G401 (cell line): ENCODE data around the gene EMID1. TPM values are rescaled to one million over a fixed set of nuclear protein-coding genes. Genes with fewer than 3 reads are reported as not detected.
A peak's percentile ranks its signal among the peaks of the same experiment; 100 is the strongest.

Experiments used
- DNase-seq: peaks from one replicate; pipeline ENCODE4 v3.0.0-alpha.2; 2015; ENCODE audit warnings: low spot score
- in situ Hi-C: cut with HindIII; loops from 2 replicates; pipeline ENCODE4 v1.10.0; 2016; ENCODE audit warnings: low sequenced_read_pairs, mixed read lengths
- total RNA-seq: library from RNA; depleted of rRNA; stranded (reverse); fragments of >200 nt; shearing (Covaris generic); gene quantifications from 2 replicates; pipeline ENCODE4 v1.2.3, GENCODE V29; 2014

Gene EMID1
- total RNA-seq, 1 experiment from 2014 or later, result 7.9 TPM

DNA sequence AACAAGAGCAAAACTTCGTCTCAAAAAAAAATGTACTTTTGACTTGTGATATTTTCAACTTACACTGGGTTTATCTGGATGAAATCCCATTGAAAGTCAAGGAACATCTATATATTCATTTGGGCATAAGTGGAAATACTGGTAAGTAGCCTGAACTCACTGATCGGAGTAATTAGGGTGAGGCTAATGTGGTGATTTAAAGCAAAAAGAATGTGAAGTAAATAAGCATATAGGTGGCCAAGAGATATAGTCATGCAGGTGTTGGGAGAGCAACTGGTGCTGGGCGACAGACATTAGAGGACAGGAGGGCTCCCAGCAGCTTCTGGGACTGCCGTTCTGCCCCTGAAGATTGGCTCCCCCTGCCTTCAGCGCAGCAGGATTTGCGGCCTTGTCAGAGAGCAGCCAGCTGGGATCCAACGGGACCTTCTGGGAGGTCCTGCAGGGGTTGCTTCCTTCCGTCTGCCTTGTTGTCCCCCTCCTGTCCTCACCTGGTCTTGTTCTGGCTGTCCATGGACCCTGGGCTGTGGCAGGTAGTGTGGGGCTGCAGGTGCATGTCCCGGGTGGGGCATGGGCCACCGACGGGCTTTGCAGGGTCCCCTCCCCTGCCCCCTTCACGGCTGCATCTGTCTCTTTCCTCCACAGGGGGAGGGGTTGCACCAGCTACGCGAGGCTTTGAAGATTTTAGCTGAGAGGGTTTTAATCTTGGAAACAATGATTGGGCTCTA is 48.0 kb downstream of the EMID1 start:
- DNase-seq, result no peak
- in situ Hi-C loops, result no loop called here

DNA sequence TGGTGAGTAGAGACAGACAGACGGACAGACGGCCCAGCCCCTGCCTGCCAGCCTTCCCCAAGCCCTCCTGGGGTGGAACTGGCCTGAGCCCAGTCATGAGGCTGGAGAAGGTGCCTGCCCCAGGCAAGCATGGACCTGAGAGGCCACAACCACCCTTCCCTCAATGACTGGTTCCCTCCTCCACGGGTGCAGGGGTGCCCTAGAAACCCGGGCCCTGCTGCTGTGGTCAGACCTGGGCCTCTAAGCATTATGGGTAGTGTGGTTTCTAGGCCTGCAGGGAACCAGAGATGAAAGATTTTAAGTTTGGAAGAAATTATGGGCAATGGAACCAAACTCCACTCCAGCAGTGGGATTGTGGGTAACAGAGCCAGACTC is 48.6 kb downstream of the EMID1 start:
- DNase-seq, result no peak
- in situ Hi-C loops, result no loop called here

DNA sequence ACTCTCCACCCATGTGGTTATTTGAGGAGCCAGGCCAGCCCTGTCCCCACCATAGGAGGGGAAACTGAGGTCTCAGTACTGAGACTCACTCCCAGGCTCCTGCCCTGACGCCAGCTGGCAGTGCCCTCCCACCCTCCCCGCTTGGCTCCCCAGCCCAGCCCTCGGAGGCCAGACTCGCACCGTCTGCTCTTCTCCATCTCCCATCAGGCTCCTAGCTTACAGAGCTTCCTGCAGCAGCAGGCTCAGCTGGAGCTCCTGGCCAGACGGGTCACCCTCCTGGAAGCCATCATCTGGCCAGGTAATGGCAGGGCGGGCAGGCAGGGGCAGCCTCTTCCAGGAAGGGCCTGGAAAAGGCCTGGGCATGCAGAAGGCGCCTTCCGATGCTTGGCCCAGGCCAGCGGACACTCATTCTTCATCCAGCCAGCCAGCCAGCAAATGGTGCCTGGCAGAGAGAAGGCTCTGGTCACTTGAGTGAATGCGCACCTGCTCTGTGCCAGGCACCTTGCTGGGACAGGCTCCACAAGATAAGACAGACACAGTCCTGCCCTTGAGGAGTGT is 49.4 kb downstream of the EMID1 start:
- no peak for DNase-seq
- in situ Hi-C loops, result no loop called here

DNA sequence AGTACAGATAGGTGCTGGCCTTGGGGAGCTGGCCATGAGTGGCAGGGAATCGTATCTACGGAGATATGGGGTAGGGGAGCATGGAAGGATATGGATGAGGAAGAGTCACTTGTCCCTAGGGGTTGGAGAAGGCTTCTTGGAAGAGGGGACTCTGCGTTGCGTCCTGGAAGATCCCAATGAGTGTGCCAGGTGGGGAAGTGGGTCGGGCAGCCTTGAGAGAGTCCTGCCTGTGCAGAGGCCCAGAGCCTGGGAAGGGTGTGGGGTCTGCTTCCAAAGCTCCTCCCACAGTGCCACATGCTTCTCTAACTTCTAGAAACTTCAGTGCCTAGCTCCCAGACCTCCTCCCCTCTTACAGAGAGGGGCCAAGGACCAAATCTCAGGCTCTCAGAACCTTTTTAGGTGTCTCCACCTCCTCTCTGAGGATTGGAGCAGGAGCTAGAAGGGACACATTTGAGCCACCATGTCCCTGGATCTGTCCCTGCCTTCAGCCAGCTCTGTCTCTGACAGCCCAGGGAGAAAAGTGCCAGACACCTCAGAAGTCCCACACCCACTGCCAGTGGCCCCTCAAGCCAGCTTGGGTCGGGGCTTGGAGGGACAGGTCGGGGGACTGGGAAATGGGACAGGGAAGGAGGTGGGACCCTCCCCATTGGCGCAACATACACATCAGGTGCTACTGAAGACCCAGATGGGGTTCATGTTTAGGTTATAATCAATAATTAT is 51.1 kb downstream of the EMID1 start:
- in situ Hi-C loops, result no loop called here
- DNase-seq, result no peak

DNA sequence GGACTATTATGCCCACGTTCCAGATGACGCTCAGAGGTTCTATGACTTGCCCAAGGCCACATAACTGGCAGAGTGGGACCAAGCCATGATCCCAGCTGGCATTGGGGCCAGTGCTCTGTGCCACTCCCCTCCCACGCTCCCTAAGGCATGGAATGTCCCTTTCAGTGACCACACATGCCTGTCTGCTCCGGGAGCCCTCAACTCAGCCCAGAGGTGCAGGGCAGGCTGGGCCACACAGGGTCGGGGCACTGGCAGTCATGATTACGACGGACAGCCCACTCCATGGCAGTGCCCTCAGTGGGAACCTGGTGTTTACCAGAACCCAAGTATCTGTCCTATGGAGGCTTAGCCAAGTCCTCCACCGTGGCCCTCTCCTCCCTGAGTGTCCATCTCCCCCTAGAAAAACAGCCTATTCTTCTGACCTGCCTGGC is 52.1 kb downstream of the EMID1 start:
- DNase-seq, result no peak
- in situ Hi-C loops, result no loop called here

DNA sequence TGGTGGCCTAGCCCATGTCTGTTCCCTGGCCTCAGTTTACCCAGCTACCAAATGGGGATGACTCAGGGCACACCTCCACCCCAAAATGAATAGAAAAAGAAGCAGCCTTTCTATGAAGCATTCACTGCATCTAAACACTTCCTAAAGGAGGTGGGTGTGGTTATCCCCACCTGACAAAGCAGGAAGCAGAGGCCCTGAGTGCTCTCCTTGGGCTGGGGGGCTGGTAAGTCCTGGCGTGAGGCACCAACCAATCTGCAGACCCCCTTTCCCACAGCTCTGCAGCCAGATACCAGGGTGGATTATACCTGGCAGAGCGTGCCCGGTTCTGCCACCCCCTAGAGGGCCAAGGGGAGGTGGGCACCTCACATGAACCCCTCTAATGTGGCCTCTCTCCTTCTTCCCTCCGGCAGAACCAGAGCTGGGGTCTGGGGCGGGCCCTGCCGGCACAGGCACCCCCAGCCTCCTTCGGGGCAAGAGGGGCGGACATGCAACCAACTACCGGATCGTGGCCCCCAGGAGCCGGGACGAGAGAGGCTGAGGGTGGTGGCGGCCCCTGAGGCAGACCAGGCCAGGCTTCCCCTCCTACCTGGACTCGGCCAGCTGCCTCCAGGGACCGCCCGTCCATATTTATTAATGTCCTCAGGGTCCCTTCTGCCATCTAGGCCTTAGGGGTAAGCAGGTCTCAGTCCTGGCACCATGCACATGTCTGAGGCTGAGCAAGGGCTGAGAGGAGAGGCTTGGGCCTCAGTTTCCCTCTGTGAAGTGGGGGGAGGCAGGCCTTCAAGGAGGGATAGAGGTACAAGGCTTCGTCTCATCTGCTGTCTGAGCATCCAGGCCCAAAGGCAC is 52.9 kb downstream of the EMID1 start:
- in situ Hi-C loops, result no loop called here

DNA sequence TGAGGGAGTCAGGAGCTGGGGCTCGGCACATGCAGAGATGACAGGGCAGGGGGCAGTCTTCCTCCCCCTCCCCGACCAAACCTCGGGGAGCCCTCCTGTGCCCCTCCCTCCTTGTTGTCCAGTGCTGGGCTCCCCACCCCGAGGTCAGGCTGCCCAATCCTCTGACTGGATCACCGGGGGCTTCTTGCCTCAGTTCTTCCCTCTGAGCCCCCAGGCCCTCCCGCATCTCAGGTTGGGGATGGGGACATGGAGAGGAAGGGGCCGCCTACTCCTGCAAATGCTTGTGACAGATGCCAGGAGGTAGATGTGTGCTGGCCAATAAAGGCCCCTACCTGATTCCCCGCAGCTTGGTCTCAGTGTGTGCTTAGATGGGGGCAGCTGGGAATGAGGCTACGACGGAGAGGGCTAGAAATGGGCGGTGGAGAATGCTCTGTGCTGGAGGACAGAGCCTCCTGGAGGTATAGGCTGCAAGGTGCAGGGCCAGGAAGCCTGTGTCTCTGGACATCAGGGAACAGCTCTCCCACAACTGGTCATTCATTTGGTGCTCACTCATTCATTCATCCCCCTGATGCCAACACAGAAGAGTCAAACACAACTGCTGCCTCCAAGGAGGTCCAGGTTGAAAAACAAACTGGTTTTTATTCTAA is 53.7 kb downstream of the EMID1 start:
- no peak for DNase-seq
- in situ Hi-C loops, result no loop called here

More for the DNA sequence above, 52.9 kb downstream of the EMID1 start:
- DNase-seq, result no peak

DNA sequence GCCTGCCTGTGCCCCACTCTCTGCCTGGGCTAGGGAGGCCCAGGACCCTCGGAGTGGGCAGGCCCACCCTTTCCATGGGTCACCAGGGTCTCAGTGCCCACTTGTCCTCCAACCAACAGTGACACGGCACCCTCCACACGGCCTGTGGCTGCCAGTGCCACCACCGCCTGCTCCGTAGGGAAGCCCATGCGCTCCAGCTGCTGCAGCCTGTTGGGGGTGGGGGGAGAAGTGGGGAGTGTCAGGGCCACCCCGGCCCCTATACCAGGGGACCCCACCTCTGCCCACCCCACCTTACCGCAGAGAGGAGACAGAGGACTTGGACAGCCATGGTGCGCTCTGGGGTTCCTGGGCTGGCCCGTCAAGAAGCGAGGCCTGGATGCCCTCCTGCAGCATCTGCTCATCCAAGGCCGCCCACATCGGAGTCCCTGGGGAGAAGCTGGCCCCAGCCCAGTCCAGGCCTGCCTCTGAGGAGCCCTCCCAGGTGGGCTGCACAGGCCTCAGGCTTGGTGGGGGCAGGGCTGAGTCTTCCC is 54.4 kb downstream of the EMID1 start:
- no peak for DNase-seq
- in situ Hi-C loops, result no loop called here

DNA sequence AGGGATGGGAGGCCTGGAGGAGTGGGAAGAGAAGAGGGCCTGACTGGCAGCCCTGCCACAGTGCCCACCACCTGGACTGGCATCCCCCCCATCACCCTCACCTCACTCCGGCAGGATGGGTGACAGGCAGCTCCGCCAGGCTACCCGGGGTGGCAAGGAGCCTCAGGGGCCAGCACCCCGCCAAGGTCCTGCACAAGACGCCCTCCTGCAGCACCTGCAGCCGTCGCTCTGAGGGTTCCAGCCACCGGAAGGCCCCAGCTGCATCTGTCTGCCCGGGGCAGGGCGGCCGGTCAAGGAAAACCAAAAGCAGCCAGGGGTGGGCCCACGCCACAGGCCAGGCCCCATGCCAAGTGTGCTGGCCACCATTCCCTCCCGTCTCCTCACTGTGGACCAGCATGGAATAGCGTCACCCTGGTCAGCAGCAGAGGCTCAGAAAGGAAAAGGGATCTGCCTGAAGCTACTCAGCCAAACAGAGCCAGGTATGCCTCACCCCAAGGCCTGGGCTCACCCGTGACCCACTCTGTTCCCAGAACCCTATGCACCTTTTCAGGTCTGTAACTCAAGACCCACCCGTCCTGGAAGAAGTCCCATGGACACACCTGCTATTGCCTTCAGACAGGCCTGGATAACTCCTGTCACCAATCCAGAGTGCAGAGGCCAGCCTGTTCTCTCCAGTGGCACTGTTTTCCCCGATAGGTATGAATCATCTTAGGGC is 55.1 kb downstream of the EMID1 start:
- in situ Hi-C loops, result no loop called here
- DNase-seq, result no peak

DNA sequence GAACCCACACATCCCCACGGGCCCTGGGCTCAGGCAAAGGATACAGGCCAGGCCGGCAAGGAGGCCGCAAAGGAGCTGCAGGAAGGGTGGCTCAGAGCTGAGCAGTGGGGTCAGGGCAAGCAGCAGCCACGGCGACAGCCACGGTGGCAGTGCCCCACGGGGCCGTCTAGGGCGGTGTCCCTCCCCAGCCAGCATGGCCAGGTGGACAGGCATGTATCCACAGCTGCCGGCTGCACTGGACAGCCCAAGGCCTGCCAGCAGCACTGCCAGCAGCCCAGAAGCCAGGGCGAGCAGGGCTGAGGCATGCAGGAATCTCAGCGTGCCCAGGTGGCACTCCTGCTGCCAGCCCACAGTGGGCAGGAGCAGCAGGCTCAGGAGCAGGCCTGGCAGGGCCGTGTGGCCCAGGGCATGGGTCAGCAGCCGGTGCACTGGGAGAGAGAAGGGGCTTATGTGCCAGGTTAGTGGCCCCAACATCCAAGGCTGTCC is 58.1 kb downstream of the EMID1 start:
- in situ Hi-C loops, result no loop called here
- no peak for DNase-seq

DNA sequence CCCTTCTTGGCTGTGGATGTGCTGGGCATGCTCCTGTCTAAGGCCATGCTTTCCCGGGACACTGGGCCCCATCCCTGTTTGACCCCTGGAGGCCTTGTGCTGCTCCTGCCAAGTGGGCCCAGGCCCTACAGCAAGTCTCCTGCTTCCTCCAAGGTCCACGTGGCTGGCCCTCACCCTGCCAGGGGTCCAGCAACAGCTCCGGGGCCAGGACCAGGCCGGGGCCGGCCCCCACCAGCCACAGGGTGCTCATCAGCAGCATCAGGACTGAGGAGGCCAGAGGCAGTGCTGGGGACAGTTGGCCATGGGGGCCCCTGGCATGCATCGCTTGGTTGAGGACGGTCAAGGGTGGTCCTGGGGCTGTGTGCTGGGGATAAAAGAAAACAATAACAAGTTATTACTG is 59.6 kb downstream of the EMID1 start:
- in situ Hi-C loops, result no loop called here
- no peak for DNase-seq

DNA sequence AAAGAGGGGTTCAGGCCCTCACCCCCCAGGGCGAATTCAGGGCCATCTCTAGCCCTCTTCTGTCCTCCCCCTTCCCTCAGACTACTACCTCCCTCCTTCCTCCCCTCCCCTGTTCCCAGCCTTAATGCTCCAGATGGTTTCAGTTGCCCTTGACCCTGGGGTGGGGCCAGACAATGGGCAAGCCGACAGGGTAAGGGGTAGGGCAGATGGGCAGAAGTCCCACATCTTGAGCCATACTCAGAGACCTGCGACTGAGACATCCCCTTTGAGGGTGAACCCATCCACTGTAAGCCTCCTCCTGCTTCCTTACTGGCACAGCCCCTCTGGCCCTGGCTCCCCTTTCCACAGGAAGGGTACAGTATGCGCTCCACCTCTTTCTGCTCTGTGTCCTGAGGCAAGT is 60.2 kb downstream of the EMID1 start:
- DNase-seq, result no peak
- in situ Hi-C loops, result no loop called here

DNA sequence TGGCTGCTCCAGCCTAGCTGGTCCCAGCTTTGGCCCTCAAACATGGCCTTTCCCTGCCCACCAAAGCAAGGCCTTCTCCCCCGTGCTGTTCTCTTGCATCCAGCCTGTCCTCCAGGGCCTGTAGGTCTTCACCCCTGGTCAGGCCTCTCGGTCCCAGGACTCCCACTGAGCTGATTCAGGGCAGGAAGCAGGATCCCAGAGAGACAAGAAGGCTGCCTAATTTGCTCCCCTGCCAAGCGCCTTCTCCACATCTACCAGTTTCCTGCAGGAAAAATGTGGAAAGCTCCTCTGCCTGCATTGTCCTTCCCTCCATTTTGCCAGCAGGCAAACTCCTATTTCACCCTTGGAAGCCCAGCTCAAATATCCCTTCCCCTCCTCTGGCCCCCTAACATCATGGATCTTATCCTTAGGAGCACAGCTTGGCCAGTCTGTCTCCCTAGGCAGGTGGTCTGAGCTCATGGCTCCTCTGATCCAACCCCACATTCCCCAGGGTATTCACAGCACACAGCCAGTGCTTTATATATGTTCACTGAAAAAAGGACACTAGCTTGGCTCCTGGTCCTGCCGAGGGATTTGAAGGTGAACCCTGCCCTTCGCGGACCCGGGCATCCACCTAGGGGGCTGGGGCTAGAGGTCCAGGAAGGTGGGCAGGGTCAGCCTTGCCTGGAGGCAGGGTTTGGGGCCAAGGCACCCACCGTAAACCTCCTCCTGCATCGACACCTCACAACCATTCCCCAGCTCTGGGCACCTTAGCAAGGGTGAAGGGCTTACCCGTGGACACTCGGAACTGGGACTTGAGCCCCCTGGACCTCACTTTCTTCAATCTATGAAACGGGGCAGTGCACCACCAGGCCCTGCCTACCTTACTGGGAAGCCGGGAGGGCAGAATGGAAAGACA is 61.1 kb downstream of the EMID1 start:
- in situ Hi-C loops, result no loop called here
- DNase-seq, result no peak

DNA sequence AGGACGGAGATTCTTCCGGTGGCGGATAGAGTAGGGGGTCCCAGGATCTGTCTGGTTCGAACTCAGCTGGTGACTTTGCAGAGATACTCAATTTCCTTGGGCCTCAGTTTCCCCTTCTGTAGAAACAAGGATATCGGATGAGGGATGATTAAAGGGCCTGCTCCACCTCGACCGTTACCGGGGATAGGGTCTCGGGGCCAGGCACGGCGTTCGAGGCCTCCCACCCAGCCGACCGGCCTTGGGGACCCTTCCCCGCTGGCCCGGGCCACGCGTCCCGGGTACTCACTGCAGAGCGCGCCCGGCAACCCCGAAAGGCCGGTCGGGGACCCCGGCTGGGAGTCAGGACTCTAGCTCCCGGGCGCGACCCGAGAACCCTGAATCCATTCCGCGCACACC is 61.8 kb downstream of the EMID1 start:
- no peak for DNase-seq
- in situ Hi-C loops, result no loop called here

DNA sequence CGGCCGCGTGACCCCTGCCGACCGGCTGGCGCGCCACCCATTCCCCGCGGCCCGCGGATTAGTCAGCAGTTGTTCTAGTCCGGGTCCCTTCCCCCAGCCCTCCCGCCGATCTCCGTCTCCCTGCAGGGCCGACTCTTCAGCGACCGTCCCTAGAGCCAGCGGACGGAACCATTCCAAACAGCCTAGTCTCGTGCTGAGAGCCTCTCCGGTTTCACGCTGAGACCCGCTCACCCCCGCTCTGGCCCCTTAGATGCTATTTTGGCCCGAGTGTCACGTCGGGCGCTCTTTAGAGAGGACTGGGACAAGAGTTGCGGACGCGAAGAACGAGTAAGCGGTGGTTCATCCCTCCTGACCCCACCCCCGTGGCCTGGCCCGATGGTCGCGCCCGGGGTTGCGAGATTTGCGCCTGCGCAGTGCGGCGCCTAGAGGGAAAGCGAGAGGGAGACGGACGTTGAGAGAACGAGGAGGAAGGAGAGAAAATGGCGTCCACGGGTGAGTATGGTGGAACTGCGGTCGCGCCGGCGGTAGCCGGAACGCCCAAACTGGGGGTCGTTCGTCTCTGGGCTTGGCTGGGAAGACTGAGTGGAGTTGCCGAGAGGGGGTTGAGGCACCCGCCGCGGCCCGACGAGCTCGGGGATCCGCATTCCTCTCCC is 62.3 kb downstream of the EMID1 start, which contains the start of the genes EWSR1 and RHBDD3:
EWSR1 (plus strand) TSS at position 411 of the 653 bp plus-strand sequence; CDS start at position 480, 69 bp downstream.
RHBDD3 (minus strand) TSS at position 124 of the 653 bp plus-strand sequence. CDS start 2,355 bp downstream, outside the sequence.
- DNase-seq, result peak; percentile 91
- in situ Hi-C loops, result no loop called here

DNA sequence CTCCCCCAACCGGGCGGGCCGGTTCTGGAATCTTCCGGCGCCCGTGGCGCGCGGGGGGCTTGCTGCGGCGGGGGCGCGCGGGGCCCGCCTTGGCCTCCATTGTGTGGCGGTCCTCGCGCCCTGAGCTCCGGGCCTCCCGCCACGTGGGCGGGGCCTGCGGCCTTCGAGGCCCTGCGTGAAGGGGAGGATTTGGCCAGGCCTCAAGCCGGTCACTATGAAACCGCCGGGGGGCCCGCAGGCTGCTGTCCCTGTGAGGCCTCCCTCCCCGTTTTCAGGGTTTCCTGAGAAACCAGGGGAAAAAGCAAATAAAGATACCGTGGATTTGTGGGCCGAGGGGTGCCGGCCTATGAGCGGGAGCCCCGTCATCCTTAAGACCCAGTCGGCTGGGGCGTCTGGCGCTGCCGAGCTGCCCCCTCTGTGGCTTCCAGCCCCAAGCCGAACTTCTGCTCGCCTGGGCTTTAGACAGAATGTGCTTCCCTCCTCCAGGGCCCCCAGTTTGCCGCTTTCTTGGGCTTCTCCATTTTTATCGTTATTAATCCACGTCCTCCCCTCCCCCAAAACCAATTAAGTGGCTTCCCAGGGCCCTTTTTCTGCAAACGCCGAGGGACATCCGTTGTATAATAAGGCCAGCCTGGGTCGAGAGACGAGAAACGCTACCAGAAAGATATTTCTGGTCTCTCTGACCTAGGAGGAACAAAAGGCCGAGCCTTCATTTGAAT is 63.0 kb downstream of the EMID1 start:
- in situ Hi-C loops, result no loop called here
- DNase-seq, result peak; percentile 66
